Measurements from ENCODE around the gene TPTE.
"Not testable (repeated sequence)": the region's sequence is repeated elsewhere in the genome, so short reads cannot be mapped to it uniquely, and the experiment has no call there.

DNA sequence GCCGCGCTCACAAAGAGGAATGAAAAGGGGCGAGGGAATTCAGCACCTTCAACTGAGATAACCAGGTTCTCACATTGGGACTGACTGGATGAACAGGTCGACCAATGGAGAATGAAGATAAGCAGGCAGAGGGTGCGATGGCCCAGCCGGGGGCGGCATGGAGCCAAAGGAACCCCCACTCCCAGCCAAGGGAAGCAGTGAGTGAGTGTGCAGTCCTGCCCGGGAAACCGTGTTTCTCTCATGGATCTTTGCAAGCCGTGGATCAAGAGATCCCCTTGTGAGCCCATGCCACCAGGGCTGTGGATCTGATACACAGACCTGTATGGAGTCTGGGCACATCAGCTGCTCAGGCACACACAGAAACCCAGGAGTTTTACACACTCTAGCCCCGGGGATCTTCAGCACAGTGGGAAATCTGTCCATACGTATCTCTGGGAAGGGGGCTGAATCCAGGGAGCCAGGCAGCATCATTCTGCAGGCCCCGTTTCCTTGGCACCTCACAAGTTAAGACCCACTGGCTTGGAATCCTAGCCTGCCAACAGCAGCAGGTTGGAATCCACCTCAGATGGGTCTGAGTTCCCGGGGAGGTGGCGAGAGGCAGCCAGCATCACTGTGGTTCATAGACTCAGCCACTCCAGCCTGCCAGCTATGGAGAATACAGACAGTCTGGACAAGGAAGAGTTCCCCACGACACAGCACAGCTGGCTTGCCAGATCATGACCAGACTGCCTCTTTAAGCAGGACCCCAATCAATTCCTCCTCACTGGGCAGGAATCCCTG is 53.3 kb downstream of the TPTE start:
- TF ChIP-seq, protein P1, sequence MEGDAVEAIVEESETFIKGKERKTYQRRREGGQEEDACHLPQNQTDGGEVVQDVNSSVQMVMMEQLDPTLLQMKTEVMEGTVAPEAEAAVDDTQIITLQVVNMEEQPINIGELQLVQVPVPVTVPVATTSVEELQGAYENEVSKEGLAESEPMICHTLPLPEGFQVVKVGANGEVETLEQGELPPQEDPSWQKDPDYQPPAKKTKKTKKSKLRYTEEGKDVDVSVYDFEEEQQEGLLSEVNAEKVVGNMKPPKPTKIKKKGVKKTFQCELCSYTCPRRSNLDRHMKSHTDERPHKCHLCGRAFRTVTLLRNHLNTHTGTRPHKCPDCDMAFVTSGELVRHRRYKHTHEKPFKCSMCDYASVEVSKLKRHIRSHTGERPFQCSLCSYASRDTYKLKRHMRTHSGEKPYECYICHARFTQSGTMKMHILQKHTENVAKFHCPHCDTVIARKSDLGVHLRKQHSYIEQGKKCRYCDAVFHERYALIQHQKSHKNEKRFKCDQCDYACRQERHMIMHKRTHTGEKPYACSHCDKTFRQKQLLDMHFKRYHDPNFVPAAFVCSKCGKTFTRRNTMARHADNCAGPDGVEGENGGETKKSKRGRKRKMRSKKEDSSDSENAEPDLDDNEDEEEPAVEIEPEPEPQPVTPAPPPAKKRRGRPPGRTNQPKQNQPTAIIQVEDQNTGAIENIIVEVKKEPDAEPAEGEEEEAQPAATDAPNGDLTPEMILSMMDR (IDR thresholded peaks at IDR 0.05), result not testable (repeated sequence)
- not testable (repeated sequence) for TF ChIP-seq POLR2A (IDR thresholded peaks at IDR 0.05)
